Activated CD8-positive, alpha-beta memory T cell treated with anti-CD3 and anti-CD28 coated beads, Interleukin-2, amount 50 U/mL, for 4 hours (primary cell): ENCODE data around the gene NFASC.

Experiments
- DNase-seq: peaks from one replicate; pipeline ENCODE4 v3.0.0-alpha.2; 2020

The NFASC gene

DNA sequence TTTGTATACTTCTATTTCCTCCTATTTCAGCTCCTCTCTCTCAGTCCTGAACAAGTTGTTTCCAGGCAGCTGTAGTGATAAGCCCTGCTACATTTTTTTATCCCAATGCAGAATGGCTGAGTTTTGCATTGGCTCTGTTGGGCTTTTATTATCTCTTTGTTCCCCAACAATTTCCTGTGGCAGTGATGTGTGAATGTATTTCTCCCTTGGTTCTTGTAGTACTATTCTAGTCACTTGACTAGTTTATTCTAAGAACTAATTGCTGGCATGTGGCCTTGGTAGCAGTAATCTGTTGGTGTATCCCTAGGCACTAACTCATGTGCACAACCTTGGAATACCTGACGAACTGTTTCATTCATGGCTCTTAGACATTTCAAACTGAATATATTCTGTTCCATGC, 60.7 kb downstream of the NFASC start:
- no peak for DNase-seq

DNA sequence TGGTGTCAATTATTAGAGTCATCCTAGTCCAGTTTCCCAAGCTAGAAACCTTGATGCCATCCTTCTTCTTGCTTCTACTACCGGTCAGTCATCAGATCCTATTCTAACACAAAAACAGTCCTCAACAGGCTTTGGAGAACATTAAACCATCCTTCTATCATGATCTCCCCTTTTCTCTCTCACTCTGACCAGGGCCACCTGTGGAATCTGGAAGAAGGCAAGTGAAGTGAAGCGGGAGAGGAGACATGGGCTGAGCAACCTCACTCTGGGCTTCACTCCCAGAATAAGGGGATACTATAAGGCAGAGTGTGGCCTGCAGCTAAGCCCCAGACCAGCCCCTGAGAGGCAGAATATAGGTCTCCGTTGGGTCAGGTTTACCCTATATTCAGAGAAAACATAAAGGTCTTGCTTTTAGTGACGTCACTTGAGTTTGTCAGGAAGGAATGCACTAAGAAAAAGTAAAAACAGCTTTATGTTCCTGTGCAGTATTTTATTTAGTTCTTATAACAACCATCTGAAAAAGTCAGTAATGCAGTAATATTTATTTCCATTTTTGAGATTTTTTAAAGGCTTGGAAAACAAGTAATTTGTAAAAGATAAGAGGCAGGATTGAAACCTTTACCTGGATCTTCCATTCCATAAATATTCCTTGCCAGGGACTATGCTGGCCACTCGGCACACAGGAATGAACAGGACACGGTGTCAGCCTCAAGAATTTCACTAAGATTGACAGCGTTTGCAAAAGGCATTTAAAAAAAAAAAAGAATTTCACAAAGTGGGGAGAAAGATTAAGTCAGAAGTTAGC, 61.3 kb downstream of the NFASC start:
- no peak for DNase-seq

DNA sequence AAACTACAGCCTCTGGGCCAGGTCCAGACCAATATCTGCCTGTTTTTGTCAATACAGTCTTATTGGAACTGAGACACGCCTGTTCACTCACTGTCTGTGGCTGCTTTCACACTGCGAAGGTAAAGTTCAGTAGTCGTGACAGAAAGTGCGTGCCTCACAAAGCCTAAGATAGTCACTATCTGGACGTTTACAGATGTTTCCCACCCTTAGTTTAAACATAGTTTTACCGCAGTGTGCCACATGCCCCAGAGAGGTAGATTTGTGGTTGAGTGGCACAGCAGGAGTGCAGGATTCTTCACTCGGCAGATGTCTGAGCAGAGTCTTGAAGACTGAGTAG, 61.9 kb downstream of the NFASC start:
- no peak for DNase-seq

DNA sequence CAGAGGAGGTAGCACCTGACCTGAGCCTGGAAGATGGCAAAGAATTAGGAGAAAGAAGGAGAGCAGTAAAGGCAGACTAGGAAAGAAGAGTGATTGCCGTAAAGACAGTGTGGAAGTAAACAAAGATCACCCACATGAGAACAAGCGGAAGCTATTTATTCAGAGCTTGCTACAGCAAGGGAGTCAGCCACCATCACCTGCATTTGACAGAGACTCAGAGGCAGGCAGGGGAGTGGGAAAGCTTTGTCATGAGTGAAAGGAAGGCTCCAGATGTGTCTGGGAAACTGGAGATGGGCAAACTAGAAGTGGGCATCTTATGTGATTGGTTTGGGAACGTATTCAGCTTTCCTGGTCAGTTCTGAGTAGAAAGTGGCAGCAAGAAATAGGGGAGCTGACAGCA, 64.5 kb downstream of the NFASC start:
- no peak for DNase-seq

DNA sequence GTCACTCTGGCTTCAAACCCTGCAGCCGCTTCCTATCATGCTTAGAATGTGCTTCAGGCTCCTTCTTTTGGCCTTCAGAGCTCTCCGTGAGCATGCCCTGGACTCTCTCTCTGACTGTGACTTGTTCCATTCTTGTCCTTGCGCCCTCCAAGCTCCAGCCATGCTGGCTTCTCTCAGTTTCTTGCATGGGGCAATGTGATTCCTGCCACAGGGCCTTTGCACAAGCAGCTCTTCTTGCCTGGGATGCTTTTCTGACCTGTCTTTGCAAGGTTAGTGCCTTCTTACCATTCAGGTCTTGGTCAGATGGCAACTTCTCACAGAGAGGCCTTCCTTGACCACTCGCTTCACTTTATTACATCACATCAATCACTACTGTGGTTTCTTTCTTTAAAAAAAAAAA, 66.1 kb downstream of the NFASC start:
- DNase-seq: no peak

DNA sequence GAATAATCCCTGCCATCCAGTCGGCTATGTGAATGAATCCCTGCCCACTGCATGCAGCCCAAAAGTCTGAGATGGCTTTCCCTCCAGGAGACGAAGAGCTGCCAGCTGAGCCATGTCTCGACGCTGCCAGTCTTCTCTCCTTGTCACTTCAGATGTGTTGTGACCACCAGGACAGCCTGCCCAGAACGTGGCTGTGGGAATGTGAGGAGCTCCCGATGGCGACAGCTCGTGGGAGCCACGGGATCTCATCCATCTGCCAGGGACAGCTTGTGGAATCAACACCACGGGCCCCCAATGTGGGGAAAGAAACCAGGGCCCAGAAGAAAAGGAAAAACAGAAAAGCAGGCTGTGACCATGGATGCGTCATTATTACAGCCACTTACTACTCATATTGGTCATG, 67.2 kb downstream of the NFASC start:
- no peak for DNase-seq

DNA sequence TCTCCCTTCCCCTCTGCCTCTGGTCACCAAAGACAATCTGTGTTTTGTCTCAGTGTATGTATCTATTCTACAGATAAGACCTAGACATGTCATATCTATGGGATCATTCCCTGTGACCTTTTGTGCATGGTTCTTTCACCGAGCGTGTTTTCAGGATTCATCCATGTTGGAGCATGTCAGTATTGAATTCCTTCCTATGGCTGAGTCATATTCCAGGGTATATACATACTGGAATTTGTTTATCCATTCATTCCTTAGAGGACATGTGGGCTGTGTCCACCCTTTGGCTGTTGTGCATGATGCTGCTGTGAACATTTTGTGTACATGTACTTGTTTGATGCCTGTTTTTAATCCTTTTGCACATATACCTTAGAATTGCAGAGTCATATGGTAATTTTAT, 69.9 kb downstream of the NFASC start:
- no peak for DNase-seq

DNA sequence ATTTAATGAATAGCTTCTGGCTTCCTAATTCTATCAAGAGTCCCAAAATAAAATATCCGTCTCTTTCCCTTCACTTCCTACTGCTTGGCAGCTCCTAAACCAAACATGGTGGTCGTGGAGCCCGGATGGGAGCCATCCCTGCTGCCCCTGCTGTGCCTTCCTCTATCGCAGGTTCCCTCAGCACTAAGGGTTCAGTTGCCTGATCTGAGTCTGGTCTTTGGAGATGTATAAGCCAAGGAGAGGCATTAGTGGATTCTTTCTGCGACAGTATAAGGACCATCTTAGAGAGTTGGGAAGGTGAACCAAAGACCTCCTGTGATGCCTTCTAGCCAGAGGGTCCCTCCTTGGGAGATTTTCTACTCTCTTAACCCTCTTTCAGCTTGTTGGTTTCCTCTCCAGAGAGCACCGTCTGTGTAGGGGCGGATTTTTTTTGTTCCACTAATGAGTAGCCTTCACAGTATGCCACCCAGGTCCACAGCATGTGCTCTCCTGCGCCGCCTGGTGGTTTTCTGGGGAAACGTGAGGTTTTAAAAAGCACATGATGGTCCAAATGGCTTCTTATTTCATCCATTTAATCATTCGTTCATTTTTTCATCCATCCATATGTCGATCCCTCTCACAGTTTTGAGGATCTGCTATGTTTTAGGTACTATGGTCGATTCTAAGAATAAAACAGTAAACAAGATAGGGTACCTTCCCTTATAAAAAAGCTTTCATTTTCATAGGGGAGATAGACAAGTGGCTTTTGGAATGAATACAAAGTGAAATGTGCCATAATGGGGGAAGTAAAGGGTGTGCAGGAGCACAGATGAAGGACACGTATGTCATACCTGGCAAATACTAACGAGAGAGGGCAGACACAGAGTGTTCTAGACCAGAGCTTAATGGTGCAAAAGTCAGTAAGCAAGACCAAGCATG, 71.0 kb downstream of the NFASC start:
- no peak for DNase-seq

DNA sequence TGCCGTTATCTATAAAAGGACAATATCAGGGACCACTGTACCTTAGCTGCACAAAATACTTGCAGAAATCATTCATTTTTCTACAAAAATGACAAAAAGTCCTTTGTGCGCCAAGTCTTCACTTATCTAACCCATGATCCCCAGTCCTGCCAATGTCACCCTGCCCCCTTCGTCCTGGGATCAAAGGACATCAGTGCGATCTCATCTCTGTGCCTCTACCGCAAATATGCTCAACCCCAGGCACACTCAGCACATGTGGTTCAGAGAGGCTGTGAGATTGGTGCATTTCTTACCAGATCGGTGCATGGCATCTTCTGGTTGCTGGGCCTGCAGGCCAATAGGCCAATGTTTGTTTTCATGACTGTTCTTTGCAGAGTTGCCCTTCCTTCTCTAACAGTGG, 72.8 kb downstream of the NFASC start:
- DNase-seq: no peak

DNA sequence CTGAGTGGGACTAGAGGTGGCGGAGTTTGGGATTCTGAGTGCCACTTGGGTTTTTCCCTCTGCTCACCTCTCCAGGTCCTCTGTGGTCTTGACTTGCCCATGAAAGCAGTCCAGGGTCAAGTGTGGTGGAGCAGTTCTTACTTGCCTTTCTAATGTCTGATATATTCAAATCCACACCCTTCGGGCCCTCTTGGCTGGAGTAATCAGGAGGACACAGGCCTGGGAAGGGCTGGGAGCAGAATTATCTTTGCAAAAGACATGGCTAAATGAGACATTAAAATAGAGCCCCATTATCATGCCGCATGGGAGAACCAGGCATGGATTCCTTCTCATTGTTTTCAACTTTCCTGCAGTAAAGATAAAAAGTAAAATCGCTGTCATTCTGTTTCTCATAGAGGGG, 74.0 kb downstream of the NFASC start:
- DNase-seq: no peak

DNA sequence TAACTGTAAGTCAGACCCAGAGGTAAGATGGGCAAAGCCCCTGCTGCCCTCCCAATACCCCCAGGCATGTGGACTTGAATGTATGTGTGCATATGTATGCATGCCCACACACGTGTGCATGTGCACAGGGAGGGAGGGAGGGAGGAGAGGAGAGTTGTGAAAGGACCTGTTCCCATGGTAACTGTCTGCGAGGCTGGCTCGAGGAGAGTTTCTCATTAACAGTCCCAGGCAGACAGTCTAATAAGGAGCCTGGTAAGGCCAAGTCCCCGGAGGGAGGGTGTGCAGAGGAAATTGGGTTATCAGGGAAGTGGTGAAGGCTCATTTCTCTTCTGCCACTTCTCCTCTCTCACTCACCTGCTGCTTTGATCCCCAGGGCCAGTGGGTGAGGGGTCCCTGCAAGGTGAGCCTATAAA, 74.9 kb downstream of the NFASC start:
- DNase-seq: no peak

DNA sequence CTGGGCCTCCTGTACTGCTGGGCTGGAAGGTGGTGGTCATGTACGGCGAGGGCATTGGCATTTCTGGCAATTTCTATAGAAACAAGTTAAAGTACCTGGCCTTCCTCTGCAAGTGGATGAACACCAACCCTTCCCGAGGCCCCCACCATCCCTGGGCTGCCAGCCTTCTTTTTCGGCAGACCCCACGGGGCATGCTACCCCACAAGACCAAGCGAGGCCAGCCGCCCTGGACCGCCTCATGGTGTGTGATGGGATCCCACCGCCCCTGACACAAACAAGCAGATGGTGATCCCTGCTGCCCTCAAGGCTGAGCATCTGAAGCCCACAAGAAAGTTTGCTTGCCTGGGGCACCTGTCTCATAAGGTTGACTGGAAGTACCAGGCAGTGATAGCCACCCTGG, 76.0 kb downstream of the NFASC start:
- no peak for DNase-seq

DNA sequence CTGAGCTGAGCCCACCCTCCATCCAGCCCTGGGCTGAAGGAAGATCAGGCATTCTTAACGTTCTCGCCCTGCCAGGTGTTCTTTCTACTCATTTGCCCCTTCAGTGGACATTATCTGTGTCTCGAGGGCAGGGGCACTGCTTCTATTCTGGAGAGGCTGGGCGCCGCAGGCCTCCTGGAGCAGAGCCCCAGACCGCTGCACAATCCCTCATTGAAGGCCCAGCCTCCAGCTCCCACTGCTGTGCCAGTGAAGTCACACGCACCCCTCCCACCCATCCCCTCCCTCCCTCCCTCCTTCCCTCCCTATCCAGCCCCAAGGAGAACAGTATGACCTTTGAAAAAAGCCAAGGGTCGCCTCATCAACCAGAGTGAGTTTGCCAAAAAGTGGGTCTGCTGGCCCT, 76.7 kb downstream of the NFASC start:
- no peak for DNase-seq

DNA sequence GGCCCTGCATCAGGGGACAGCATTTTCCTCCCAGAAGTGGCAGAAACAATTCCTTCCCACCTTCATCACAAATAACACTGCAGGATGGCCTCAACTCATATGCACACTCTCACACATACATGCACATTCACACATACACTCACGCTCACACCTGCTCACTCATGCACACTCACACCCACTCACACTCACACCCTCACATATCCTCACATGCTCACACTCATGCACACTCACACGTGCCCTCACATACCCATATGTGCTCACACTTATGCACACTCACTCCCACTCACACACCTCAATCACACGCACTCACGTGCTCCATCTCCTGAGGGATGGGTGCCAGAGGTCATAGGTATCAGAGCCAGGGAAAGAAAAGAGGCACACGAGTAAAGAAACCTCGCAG, 77.1 kb downstream of the NFASC start:
- DNase-seq: no peak

DNA sequence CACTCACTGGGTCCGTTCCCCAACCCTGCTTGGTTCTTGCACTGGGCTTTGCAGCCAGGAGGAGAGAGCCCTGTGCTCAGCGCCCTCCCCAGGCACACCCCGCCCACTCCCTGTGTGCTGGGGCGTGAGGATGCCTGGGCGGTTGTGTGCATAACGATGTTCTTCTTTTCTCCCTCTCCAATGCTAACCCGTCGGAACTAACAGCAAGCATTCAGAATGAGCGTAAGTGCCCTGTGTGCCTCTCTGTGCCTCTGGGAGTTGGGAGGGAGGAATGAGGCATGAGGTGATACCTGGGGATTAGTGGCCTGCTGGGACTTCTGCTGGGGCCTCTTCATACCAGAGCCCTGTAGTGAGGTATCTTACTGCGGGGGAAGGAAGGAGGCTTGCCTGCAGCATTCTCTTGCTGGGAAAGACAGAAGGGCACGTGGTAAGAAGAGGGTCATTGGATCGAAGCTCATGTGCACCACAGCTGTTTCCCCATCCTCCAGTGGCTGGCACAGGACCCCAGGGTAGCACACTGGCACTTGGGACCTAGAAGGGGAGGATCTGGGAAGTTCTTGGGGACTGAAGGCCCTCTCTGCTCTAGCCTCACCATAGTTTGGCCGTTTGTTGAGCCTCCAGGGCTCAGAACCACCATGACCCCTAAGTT, 79.8 kb downstream of the NFASC start:
- no peak for DNase-seq

DNA sequence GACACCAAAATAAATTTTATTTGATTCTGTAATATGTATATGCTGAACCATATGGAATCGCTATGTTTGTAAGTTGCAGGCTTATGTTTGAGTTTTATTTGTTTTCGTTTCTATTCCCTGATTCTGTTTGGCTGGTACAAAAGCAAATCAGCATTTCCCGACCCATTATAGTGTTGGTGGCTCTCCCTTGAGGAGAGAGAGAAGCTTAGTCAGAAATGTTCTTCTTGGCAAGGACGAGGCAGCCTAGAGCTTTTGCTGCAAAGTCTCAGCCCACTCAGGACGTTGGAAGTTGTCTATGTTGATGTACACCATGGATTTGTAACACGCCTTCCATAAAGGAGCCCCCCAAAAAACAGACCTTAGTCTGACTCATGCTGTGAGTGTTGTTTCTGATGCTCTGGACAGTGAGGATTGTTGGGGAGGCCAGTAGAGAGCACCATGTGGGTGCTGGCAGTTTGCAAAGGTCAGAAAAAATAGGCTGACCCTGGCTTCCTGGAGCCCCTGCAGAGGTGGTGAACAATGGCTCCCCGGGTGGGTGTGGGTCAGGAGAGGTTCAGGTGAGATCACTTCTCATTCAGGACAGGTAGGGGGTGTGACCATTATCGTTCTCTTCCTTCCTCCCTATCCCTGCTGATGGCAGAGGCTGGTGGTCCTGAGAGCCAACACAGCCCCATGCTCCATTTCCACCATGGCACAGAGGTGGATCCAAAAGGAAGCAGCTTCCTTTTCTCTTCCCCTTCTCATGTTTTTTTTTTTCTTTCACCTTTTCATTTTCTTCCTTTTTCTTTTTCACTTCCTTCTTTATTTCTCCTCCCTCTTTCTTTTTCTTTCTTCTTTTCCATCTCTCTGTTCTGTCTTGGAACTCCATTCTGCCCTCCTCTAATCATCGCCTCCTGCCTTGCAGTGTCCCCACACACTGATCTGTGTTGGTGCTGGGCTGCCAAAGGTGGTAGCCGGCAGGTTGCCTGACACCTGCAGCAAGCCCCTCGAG, 88.0 kb downstream of the NFASC start:
- DNase-seq: no peak

DNA sequence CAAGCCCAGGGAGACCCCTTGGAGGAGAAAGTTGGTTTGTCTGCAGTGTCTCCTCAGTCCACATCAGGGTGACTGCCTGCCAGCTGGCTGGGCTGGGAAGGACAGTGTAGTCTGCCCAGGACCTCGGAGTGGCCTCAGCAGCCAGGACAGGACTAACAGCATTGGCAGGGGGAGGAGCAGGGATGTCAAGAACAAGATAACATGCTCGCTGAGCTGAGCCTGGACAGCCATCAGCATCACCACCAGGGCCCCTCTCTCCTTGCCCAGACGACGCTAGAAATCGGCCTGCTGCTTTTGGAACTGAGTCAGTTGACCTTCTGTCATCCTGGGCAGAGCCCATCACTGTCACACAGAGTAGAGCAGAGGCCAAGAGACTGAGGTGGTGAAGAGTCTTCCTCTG, 88.7 kb downstream of the NFASC start:
- no peak for DNase-seq

DNA sequence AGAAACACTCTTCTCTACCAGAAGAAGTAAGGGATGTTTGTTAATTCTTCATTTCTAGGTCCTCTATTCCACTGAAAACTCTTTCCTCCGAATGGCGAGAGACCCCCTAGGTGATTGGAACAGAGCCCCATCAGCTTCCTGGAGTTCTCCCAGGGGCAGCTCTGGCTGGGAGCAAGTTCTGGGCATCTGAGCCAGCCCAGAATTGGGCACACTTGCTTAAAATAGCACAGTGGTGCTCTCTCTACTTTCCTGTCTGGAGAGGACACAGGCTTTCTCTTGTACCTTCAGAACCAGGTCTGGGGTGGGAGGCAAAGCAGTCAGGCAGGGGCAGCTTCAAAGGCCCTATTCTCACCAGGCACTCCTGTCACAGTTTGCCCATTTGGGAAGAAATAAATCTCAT, 89.2 kb downstream of the NFASC start:
- no peak for DNase-seq

DNA sequence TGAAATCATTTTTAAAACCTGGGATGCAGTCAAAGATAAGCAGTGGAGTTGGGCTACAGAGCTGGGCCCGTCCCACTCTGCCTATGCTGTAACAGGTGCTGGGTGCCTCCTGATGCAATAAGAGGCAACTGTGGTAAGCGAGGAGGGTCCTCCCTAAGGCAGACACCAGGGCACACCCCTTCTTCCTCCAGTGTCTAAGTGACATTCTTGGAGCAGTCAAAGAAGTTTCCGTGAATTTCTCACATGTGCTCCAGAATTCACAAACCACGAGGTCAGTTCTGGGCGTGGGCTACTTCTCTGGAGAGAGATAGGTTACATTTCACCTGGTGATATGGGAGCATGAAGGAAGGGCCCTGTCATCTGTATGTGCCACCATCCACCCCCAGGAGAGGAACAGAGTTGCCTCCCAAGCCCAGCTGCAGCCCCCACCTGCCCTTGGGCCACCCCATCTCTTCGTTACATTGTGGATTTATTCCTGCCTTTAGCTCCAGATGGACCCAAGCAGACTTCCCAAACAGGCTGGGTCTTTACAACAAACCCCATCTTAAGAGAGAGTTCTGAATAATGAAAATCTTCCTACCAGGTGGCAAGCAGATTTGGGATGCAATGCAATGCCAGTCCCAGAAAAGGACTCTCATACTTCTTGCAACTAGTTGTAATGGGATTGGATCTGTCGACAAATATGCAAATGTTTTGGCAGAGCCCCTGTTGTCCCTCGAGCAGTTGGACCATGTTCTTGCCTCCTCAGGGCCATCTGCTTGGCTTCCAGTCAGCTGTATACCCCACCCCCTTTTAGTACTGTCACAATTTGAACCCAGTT, 89.9 kb downstream of the NFASC start:
- DNase-seq: no peak

DNA sequence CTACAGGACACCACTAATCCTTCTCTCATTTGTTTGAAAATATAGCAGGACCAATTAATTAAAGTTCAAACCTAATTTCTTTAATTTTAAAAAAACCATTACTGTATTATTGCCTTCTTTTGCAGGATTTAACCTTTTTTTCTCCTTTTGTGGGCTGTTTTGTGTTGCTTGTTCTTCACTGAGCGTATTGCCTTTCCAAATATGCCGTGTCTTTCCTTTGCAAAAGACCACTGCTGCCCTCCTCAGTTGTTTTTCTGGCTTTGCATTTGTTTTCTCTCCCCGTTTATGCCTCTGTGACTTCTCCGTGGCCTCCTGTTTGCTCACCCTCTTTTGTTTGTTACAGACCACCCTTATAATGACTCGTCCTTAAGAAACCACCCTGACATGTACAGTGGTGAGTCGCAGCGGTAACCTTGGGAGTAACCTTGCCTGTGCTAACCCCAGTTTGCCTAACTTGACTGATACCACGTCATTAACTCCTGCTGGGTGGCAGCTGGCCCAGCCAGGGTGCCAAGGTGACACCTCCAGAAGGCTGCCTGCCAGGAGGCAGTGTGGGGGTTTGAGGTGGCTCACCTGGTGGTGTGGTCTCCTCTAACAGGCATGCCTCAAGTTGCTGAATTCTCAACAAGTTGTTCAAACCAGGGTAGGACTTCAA, 91.2 kb downstream of the NFASC start:
- DNase-seq: no peak
